22Rv1 (cell line): ENCODE data around the gene HAPSTR1.

Experiments
- H3K27ac ChIP-seq: fragments of 450-650 bp; 2 replicates; pipeline ENCODE4 v1.5.1; 2017
- ZFX ChIP-seq: fragments of 450-650 bp; IDR thresholded peaks from 2 replicates; pipeline ENCODE4 v1.6.1; 2017; ENCODE audit warnings: antibody characterized with exemption, borderline replicate concordance
- TF ChIP-seq, protein P1 (sequence below): fragments of 450-650 bp; IDR thresholded peaks from 2 replicates; pipeline ENCODE4 v1.5.1; 2017; ENCODE audit warnings: mild to moderate bottlenecking

Gene HAPSTR1

GRCh38 chr16:9092282-9092977, 986 bp downstream of the HAPSTR1 start:
- H3K27ac ChIP-seq = peak overlapping the region; percentile 86
- TF ChIP-seq ZFX = no peak
- TF ChIP-seq, protein P1, sequence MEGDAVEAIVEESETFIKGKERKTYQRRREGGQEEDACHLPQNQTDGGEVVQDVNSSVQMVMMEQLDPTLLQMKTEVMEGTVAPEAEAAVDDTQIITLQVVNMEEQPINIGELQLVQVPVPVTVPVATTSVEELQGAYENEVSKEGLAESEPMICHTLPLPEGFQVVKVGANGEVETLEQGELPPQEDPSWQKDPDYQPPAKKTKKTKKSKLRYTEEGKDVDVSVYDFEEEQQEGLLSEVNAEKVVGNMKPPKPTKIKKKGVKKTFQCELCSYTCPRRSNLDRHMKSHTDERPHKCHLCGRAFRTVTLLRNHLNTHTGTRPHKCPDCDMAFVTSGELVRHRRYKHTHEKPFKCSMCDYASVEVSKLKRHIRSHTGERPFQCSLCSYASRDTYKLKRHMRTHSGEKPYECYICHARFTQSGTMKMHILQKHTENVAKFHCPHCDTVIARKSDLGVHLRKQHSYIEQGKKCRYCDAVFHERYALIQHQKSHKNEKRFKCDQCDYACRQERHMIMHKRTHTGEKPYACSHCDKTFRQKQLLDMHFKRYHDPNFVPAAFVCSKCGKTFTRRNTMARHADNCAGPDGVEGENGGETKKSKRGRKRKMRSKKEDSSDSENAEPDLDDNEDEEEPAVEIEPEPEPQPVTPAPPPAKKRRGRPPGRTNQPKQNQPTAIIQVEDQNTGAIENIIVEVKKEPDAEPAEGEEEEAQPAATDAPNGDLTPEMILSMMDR = peak; percentile 15

GRCh38 chr16:9092978-9093344, 1.5 kb downstream of the HAPSTR1 start:
- TF ChIP-seq, protein P1 = no peak
- no peak for TF ChIP-seq ZFX
- peak overlapping the region; percentile 86 for H3K27ac ChIP-seq

GRCh38 chr16:9094011-9094846, 2.8 kb downstream of the HAPSTR1 start:
- no peak for TF ChIP-seq ZFX
- TF ChIP-seq, protein P1 = no peak
- no peak overlapping the region for H3K27ac ChIP-seq

- TF ChIP-seq, protein P1 = no peak
- TF ChIP-seq ZFX = no peak
- H3K27ac ChIP-seq = no peak overlapping the region
Measured at GRCh38 chr16:9095171-9095570, 3.7 kb downstream of the HAPSTR1 start.

- TF ChIP-seq, protein P1 = no peak
- no peak for TF ChIP-seq ZFX
- no peak overlapping the region for H3K27ac ChIP-seq
Measured at GRCh38 chr16:9095656-9096397, 4.4 kb downstream of the HAPSTR1 start.

- no peak overlapping the region for H3K27ac ChIP-seq
- no peak for TF ChIP-seq ZFX
- TF ChIP-seq, protein P1 = no peak
Measured at GRCh38 chr16:9096416-9096952, 5.0 kb downstream of the HAPSTR1 start.
